K562 (cell line): Measurements from ENCODE around the gene CD9. TPM values are rescaled to one million over a fixed set of nuclear protein-coding genes. Genes with fewer than 3 reads are reported as not detected.

Source experiments
- ATAC-seq: fragments of 200-7000 bp; cut with Tn5 transposase; 3 replicates; pipeline ENCODE4 v1.9.1; 2020; ENCODE audit warnings: moderate library complexity
- BruUV-seq: library from RNA; stranded (reverse); fragments of 400-500 nt; replicated peaks from 2 replicates; lab custom pipeline; 2021; lab: Mats Ljungman, UMichigan
- CTCF ChIA-PET: fragments of 300-600 bp; formaldehyde crosslinking; extraction: SDS; loops from one replicate; lab custom pipeline; 2021; ENCODE audit warnings: low intra/inter-chr PET ratio; lab: Yijun Ruan, JAX
- POLR2A ChIA-PET: fragments of 300-600, 350-650 bp; sonication (Branson Sonifier 250); formaldehyde crosslinking; extraction: SDS; loops from one replicate; lab custom pipeline; 2021; ENCODE audit warnings: antibody characterized with exemption, inconsistent platforms; lab: Yijun Ruan, JAX
- DNase-seq, 4 experiments: peaks; one replicate each; pipeline versions ENCODE4 v3.0.0 to v3.0.0-alpha.2; 2011 to 2018; ENCODE audit warnings: low spot score in 3 of 4, mixed read lengths in 3 of 4; ENCODE audit errors: extremely low read depth in 1 of 4
- FAIRE-seq: peaks from 2 replicates; lab custom pipeline; 2011; peaks lifted over from hg19 to GRCh38; lab: Jason Lieb, UNC
- H2AFZ ChIP-seq: 2 replicates; pipeline ENCODE4 v1.6.0; 2011; ENCODE audit warnings: low read depth, low read length, control low read depth, inconsistent platforms
- H3K27ac ChIP-seq: fragments of 200-600 bp; 3 replicates; pipeline ENCODE4 v1.8.0; 2011; ENCODE audit warnings: low read depth, mild to moderate bottlenecking, control low read depth, inconsistent platforms, low read length, moderate library complexity, mixed read lengths; ENCODE audit errors: extremely low read depth
- H3K27me3 ChIP-seq, 2 experiments: fragments of 300-600 bp in 1 of 2; 2 replicates in 1 of 2; 3 replicates in 1 of 2; pipeline versions ENCODE4 v1.6.0 to v1.8.0; 2011; ENCODE audit warnings: inconsistent platforms in 2 of 2, low read length in 2 of 2, mild to moderate bottlenecking in 1 of 2, mixed read lengths in 1 of 2, moderate library complexity in 1 of 2; ENCODE audit not compliant: control insufficient read depth in 2 of 2, insufficient read depth in 2 of 2
- H3K36me3 ChIP-seq: fragments of 300-600 bp; 3 replicates; pipeline ENCODE4 v1.8.0; 2011; ENCODE audit warnings: mild to moderate bottlenecking, low read length, inconsistent platforms; ENCODE audit not compliant: control insufficient read depth, insufficient read depth
- H3K4me1 ChIP-seq, 2 experiments: fragments of 200-600 bp in 1 of 2; replicated peaks in 1 of 2; 2 replicates in 1 of 2; 3 replicates in 1 of 2; pipeline versions ENCODE4 v1.5.1 to v1.8.0; 2011; ENCODE audit warnings: inconsistent platforms in 2 of 2, low read length in 2 of 2, mild to moderate bottlenecking in 1 of 2, mixed read lengths in 1 of 2, moderate library complexity in 1 of 2; ENCODE audit not compliant: control insufficient read depth in 2 of 2, insufficient read depth in 2 of 2
- H3K4me2 ChIP-seq: 2 replicates; pipeline ENCODE4 v1.6.1; 2011; ENCODE audit warnings: low read length, control low read depth, inconsistent platforms, mixed read lengths; ENCODE audit not compliant: insufficient read depth
- H3K4me3 ChIP-seq: fragments of 200-600 bp; sonication (generic), shearing (Covaris generic); 2 replicates; pipeline ENCODE4 v1.5.1; 2016; ENCODE audit warnings: control low read depth, inconsistent platforms
- H3K79me2 ChIP-seq: fragments of 200-600 bp; 3 replicates; pipeline ENCODE4 v1.8.0; 2011; ENCODE audit warnings: low read length, inconsistent platforms; ENCODE audit not compliant: control insufficient read depth, insufficient read depth
- H3K9ac ChIP-seq, 2 experiments: 2 replicates each; pipeline versions ENCODE4 v1.6.0 to v1.6.1; 2011; ENCODE audit warnings: low read depth in 2 of 2, low read length in 2 of 2, control low read depth in 1 of 2, inconsistent platforms in 1 of 2, mild to moderate bottlenecking in 1 of 2, mixed read lengths in 1 of 2; ENCODE audit not compliant: insufficient read depth in 1 of 2
- H3K9me1 ChIP-seq: one replicate; pipeline ENCODE4 v1.6.0; 2011; ENCODE audit warnings: inconsistent platforms, mild to moderate bottlenecking, low read length, moderate library complexity; ENCODE audit not compliant: control insufficient read depth, insufficient read depth
- H3K9me3 ChIP-seq: replicated peaks from 2 replicates; pipeline ENCODE4 v1.5.1; 2011; ENCODE audit warnings: low read depth, low read length, inconsistent platforms; ENCODE audit not compliant: control insufficient read depth, insufficient read depth
- H4K20me1 ChIP-seq: replicated peaks from 2 replicates; pipeline ENCODE4 v1.6.1; 2011; ENCODE audit warnings: low read length, inconsistent platforms, mixed read lengths; ENCODE audit not compliant: control insufficient read depth, insufficient read depth
- JUN ChIP-seq, 2 experiments: sonication (generic) in 1 of 2; formaldehyde crosslinking in 1 of 2; IDR thresholded peaks; 2 replicates each; pipeline versions ENCODE4 v1.6.1 to v1.8.0; 2012 to 2022; ENCODE audit warnings: borderline replicate concordance in 2 of 2, mild to moderate bottlenecking in 2 of 2, improper control_type of control experiment in 1 of 2, low read depth in 1 of 2, low read length in 1 of 2, missing genetic modification reagents in 1 of 2
- PML ChIP-seq: IDR thresholded peaks from 2 replicates; pipeline ENCODE4 v1.6.1; 2012; ENCODE audit warnings: low read length, inconsistent platforms
- WGBS: fragments of 100-300 bp; shearing (Covaris generic); methylation state at CpG from one replicate; pipeline ENCODE4 v1.1.6; 2016; ENCODE audit warnings: low coverage, mixed read lengths; ENCODE audit not compliant: insufficient coverage; ENCODE audit errors: missing lambda C conversion rate; 5-methylcytosine and 5-hydroxymethylcytosine counted together
- in situ Hi-C: fragments of 300-500 bp; cut with MboI; formaldehyde crosslinking; loops from 4 replicates; pipeline ENCODE4 v1.15.0; 2018; ENCODE audit warnings: inconsistent platforms, mixed read lengths
- intact Hi-C: fragments of 100-400 bp; cut with micrococcal nuclease; formaldehyde crosslinking; loops from 2 replicates; pipeline ENCODE4 v1.14.2; 2022
- polyA plus RNA-seq, 8 experiments: library from polyadenylated mRNA; depleted of rRNA in 4 of 8; stranded (reverse) in 5 of 8; unstranded in 3 of 8; fragments of >200 nt; fragmentation: Nextera tagmentation in 2 of 8; fragmentation: Illumina TruSeq in 1 of 8; extraction: Ambion mirVana in 2 of 8; extraction: Trizol in 1 of 8; gene quantifications; 2 replicates each; pipeline versions ENCODE4 v1.2.1 to v1.2.3, GENCODE V29; 2011 to 2014; ENCODE audit warnings: inconsistent platforms in 1 of 8, missing spikeins in 1 of 8
- total RNA-seq, 7 experiments: library from RNA; depleted of rRNA in 6 of 7; stranded (reverse); fragments of >200 nt in 6 of 7; fragmentation: Illumina TruSeq in 2 of 7; extraction: Trizol in 2 of 7; gene quantifications; 2 replicates each; pipeline versions ENCODE4 v1.2.1 to v1.2.3, GENCODE V29; 2011 to 2021; ENCODE audit warnings: low replicate concordance in 1 of 7
- TF ChIP-seq, protein P1 (sequence below): fragments of 450-650 bp; formaldehyde crosslinking; IDR thresholded peaks from 2 replicates; pipeline ENCODE4 v1.4.0; 2020; ENCODE audit warnings: mild to moderate bottlenecking, mixed read lengths

The CD9 gene
- total and polyA plus RNA-seq, 9 of the 15 experiments (the other 6 are each of a cell fraction or from before 2014, with no cell fraction given), result 0.43 to 5.6 (median 0.62) TPM

DNA sequence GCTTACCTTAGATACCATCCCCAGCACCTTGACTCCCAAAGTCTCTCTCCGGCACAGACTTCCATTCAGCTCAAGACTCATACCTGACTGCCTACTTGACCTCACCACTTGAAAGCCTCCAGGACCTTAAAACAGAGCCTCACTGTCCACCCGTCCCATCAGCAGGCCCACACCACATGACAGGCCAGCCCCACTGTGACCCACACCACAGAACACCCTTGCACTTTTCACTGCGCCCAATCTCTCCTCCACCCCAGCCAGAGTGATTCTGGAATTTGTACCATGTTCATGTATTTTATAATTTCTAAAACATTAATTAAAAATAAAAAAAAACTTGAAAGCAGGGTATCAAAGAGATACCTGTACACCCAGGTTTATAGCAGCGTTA is 82.2 kb downstream of the CD9 start (continued):
- no peak for TF ChIP-seq JUN (IDR thresholded peaks at IDR 0.05; ENCODE audit: borderline replicate concordance, low read depth, low read length)
- no peak for TF ChIP-seq JUN (CRISPR knock-in tag; IDR thresholded peaks at IDR 0.05; ENCODE audit: borderline replicate concordance)

DNA sequence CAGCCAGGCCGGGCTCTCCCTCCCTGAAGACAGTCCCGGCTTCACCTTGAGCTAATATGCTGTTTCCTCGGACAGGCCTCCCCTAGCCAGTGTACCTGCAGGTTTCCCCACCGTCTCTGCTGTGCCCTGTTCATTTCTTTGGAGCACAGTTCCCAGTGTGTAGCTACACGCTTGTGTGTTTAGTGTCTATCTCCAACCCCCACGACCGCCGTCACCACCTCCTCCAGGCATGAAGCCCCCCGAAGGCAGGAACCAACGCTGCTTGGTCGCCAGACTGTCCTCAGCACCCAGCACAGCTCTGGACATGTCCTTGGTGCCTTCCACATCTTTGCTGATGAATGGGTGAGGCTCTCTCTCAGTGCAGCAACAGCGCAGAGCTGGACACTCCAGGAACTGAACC is 84.1 kb downstream of the CD9 start:
- in situ Hi-C loops, result no loop called here
- H3K4me3 ChIP-seq, result no peak overlapping the region
- no peak overlapping the region for H3K9ac ChIP-seq
- no peaks in the 10 kb centered on the region for H3K36me3 ChIP-seq
- H3K79me2 ChIP-seq, result no peaks in the 10 kb centered on the region
- no peak for FAIRE-seq
- 10% methylated on average over 9 of the region's 12 CpGs for WGBS
- no peaks in the 10 kb centered on the region for H3K9me1 ChIP-seq
- TF ChIP-seq PML, result no peak
- TF ChIP-seq, protein P1, sequence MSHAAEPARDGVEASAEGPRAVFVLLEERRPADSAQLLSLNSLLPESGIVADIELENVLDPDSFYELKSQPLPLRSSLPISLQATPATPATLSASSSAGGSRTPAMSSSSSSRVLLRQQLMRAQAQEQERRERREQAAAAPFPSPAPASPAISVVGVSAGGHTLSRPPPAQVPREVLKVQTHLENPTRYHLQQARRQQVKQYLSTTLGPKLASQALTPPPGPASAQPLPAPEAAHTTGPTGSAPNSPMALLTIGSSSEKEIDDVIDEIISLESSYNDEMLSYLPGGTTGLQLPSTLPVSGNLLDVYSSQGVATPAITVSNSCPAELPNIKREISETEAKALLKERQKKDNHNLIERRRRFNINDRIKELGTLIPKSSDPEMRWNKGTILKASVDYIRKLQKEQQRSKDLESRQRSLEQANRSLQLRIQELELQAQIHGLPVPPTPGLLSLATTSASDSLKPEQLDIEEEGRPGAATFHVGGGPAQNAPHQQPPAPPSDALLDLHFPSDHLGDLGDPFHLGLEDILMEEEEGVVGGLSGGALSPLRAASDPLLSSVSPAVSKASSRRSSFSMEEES, result no peak
- TF ChIP-seq, all 486 proteins: peak for 0
- Histone ChIP-seq H3K4me1 (no peaks in the 10 kb centered on the region; a peak in 2 of 5 replicates), H3K4me2 (no peak overlapping the region), H2AFZ (no peak overlapping the region), H3K9me3 (no peaks in the 10 kb centered on the region), H3K27me3 (peaks cover 2 to 11% of the 10 kb centered on the region in 2 experiments; a peak in 3 of 5 replicates), H4K20me1 (no peaks in the 10 kb centered on the region), H3K27ac (no peak overlapping the region)
- ATAC-seq (peak; percentile 45), DNase-seq (no peak)
- CTCF ChIA-PET, result interaction anchor here (1.3 to 2.1 kb wide), 5 partner anchors 85 to 296 kb away, joined by 3 to 15 read pairs (median 6); partner anchors contain the start of gene CD9
- POLR2A ChIA-PET, result interaction anchor here (0.7 to 2.0 kb wide), 2 partner anchors 89 to 226 kb away, joined by 3 to 6 read pairs; no protein-coding TSS in a partner anchor
- BruUV-seq, result no TSS peak
- intact Hi-C loops, result loop anchor here (2.0 kb wide), 2 partner anchors 89 to 295 kb away; no protein-coding TSS in a partner anchor
